ENCODE measurements around the gene TFAP2D. TPM values are rescaled to one million over a fixed set of nuclear protein-coding genes. Genes with fewer than 3 reads are reported as not detected.

The TFAP2D gene
- total and polyA plus RNA-seq, 8 donors: not detected

GRCh38 chr6:50707652-50708300 lies 5.5 kb upstream of the TFAP2D start:
- Histone ChIP-seq H3K4me1 (no peaks in the 10 kb centered on the region), H3K27me3 (peaks cover 0 to 10% (median 2%) of the 10 kb centered on the region in 4 donors), H3K36me3 (no peaks in the 10 kb centered on the region), H3K9me3 (no peaks in the 10 kb centered on the region), H3K27ac (no peak overlapping the region), H3K4me3 (no peak overlapping the region)
- DNase-seq (no peak), ATAC-seq (peak in 2 of 4 donors; percentile 38 to 39), FAIRE-seq (no peak)
- intact Hi-C loops (cut with DNase I): no loop called here
- 1 to 2% methylated on average over 27 of the region's 27 CpGs for WGBS, 2 donors
- TF ChIP-seq CTCF (IDR thresholded peaks at IDR 0.05): no peak

- ATAC-seq (no peak), FAIRE-seq (no peak), DNase-seq (no peak)
- Histone ChIP-seq H3K27ac (no peak overlapping the region), H3K4me3 (no peak overlapping the region), H3K36me3 (no peaks in the 10 kb centered on the region), H3K27me3 (peaks cover 0 to 10% (median 2%) of the 10 kb centered on the region in 4 donors), H3K4me1 (no peaks in the 10 kb centered on the region), H3K9me3 (no peaks in the 10 kb centered on the region)
- WGBS, 2 donors: 9 to 12% methylated on average over 22 of the region's 22 CpGs
- intact Hi-C loops (cut with DNase I): no loop called here
- TF ChIP-seq CTCF (IDR thresholded peaks at IDR 0.05): no peak
Measured at GRCh38 chr6:50708664-50709365, 4.5 kb upstream of the TFAP2D start.

GRCh38 chr6:50709366-50709734 lies 4.0 kb upstream of the TFAP2D start:
- FAIRE-seq: no peak
- no peak for TF ChIP-seq CTCF (IDR thresholded peaks at IDR 0.05)
- no peak for ATAC-seq
- intact Hi-C loops (cut with DNase I): no loop called here
- no peak for DNase-seq
- no peaks in the 10 kb centered on the region for H3K36me3 ChIP-seq
- H3K4me3 ChIP-seq: no peak overlapping the region
- no peak overlapping the region for H3K27ac ChIP-seq
- WGBS, 2 donors: 4 to 9% methylated on average over 6 of the region's 6 CpGs
- H3K4me1 ChIP-seq: no peaks in the 10 kb centered on the region
- H3K27me3 ChIP-seq: peaks cover 0 to 8% (median 2%) of the 10 kb centered on the region in 4 donors
- no peaks in the 10 kb centered on the region for H3K9me3 ChIP-seq

DNA sequence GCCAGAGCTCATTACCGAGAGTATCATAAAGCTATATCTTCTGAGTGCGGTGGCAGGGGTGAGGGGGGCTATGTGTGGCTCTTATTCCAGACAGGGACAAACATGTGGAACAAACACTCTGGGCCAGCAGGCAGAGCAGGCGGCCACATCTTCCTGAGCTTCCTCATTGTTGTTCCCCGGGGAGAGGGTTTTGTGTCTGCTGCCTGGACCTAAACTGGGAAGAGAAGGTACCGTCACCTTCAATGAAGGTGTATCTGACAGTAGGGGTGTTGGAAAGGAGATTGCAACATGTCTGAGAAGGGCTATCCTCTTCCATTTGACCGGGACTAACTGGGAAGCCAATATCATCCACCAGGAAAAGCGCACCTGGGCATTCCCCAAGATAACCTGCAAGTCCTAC lies 1.6 kb upstream of the TFAP2D start:
- intact Hi-C loops (cut with DNase I): no loop called here
- no peak overlapping the region for H3K27ac ChIP-seq
- TF ChIP-seq CTCF (IDR thresholded peaks at IDR 0.05): no peak
- no peaks in the 10 kb centered on the region for H3K9me3 ChIP-seq
- peaks cover 0 to 1% (median 0%) of the 10 kb centered on the region in 4 donors for H3K27me3 ChIP-seq
- H3K36me3 ChIP-seq: no peaks in the 10 kb centered on the region
- WGBS, 2 donors: 8 to 13% methylated on average over 7 of the region's 7 CpGs
- ATAC-seq (no peak), DNase-seq (no peak), FAIRE-seq (no peak)
- H3K4me3 ChIP-seq: no peak overlapping the region
- H3K4me1 ChIP-seq: no peaks in the 10 kb centered on the region

DNA sequence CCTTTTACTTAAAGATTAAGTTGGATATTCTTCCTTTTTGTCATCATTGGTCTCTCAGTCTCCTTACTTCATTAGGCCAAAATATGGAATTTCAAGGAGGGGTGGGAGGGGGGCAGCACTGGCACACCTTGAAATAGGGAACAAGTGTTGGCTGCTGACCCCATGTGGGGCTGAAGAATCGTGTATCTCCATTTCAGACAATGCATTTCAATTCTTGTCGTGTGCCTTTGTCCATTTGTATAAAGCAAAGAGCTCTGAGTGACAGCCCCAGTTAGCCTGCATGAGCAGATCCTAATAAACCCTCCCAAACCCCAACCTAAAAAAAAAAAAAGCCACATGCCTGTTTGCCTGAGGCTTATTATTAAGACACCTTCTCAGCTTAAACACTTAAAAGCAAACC lies 1.0 kb upstream of the TFAP2D start:
- no peak for FAIRE-seq

More for the DNA sequence above, 1.0 kb upstream of the TFAP2D start:
- Histone ChIP-seq H3K4me3 (no peak overlapping the region), H3K9me3 (no peaks in the 10 kb centered on the region), H3K36me3 (no peaks in the 10 kb centered on the region), H3K4me1 (no peaks in the 10 kb centered on the region), H3K27me3 (peaks cover 0 to 2% (median 0%) of the 10 kb centered on the region in 4 donors), H3K27ac (no peak overlapping the region)
- intact Hi-C loops (cut with DNase I): no loop called here
- ATAC-seq (no peak), DNase-seq (no peak)
- 2 to 6% methylated on average over 2 of the region's 2 CpGs for WGBS, 2 donors
- no peak for TF ChIP-seq CTCF (IDR thresholded peaks at IDR 0.05)

All from pancreas (tissue), 10 donors.